ENCODE data around the gene PACSIN2. TPM values are rescaled to one million over a fixed set of nuclear protein-coding genes. Genes with fewer than 3 reads are reported as not detected.

Gene PACSIN2
- total and polyA plus RNA-seq, 2 of the 13 experiments (the other 11 are each of a cell fraction or from before 2014, with no cell fraction given) = 54.1 to 68.8 TPM

DNA sequence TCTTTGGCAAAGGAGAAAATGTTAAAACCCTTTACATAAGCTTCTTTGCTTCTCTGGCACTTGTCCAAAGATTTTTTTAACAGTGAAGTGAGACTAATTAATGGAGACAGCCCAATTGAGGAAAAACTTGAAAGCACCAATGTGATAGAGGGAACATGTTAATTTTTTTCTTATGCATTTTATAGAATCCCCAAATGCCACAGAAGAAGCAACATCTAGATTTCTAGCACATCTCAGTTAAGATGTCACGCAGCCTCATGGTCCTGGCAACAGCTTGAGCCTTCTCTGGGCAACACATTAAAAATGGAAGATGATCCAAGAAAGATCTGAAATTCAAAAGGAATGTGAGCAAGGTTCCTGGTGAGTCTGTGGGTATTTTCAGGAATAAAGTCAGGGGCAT lies 48.5 kb downstream of the PACSIN2 start:
- H3K36me3 ChIP-seq (replicated peaks in 1 of 2; ENCODE audit: control insufficient read depth in 1 of 2, insufficient read depth in 2 of 2, low read length in 2 of 2) = peaks cover 2 to 25% of the 10 kb centered on the region in 2 experiments; a peak in 3 of 5 replicates
- DNase-seq (ENCODE audit: low spot score) = no peak
- ATAC-seq = no peak
- H3K9me3 ChIP-seq (ENCODE audit: low read length) = no peaks in the 10 kb centered on the region
- no TSS peak for BruUV-seq (replicated peaks)
- H3K4me2 ChIP-seq (ENCODE audit: low read depth, low read length) = no peak overlapping the region
- intact Hi-C loops (cut with micrococcal nuclease; ENCODE audit: unreplicated experiment) = no loop called here
- CTCF ChIA-PET (ENCODE audit: low intra/inter-chr PET ratio, low total read pairs) = no interaction called here
- TF ChIP-seq TCF12 (IDR thresholded peaks at IDR 0.05) (no peak), TCF12 (CRISPR knock-in tag; IDR thresholded peaks at IDR 0.05) (no peak), NAIF1 (CRISPR knock-in tag; IDR thresholded peaks at IDR 0.05; ENCODE audit: borderline replicate concordance) (no peak), BCL6 (CRISPR knock-in tag; IDR thresholded peaks at IDR 0.05) (no peak), ZNF546 (CRISPR knock-in tag; conservative IDR thresholded peaks at IDR 0.05) (no peak), NFRKB (IDR thresholded peaks at IDR 0.05) (no peak), ZNF12 (CRISPR knock-in tag; IDR thresholded peaks at IDR 0.05) (no peak), ZNF788 (CRISPR knock-in tag; IDR thresholded peaks at IDR 0.05; ENCODE audit: borderline replicate concordance) (no peak), GLI4 (CRISPR knock-in tag; IDR thresholded peaks at IDR 0.05; ENCODE audit: borderline replicate concordance) (no peak)
- H3K79me2 ChIP-seq (ENCODE audit: insufficient read depth, low read length) = peaks cover 82% of the 10 kb centered on the region
- 100% methylated on average over 1 of the region's 1 CpG for WGBS (ENCODE audit: low lambda C conversion rate)
- H3K9ac ChIP-seq (ENCODE audit: insufficient read depth, low read depth, low read length) = no peak overlapping the region
- H4K20me1 ChIP-seq (ENCODE audit: insufficient read depth, low read length) = peaks cover 8% of the 10 kb centered on the region; the same call in 1 of the 2 replicates
- no peak overlapping the region for H3K4me3 ChIP-seq (replicated peaks in 1 of 3; ENCODE audit: insufficient read depth in 1 of 3, low read depth in 2 of 3, low read length in 3 of 3)
- FAIRE-seq = no peak
- in situ Hi-C loops (cut with HindIII; ENCODE audit: extremely low pct_ligation_motif_present, low pct_unique_long_range_greater_than_20kb) = no loop called here
- no peaks in the 10 kb centered on the region for H3K27me3 ChIP-seq (ENCODE audit: control insufficient read depth in 1 of 2, insufficient read depth in 2 of 2, low read length in 2 of 2)
- no peak overlapping the region for H2AFZ ChIP-seq (ENCODE audit: low read length)
- POLR2A ChIA-PET = no interaction called here
- H3K4me1 ChIP-seq (ENCODE audit: insufficient read depth, low read length) = peaks cover 68% of the 10 kb centered on the region
- no peak overlapping the region for H3K27ac ChIP-seq (ENCODE audit: extremely low read length, insufficient read depth, low read length)

DNA sequence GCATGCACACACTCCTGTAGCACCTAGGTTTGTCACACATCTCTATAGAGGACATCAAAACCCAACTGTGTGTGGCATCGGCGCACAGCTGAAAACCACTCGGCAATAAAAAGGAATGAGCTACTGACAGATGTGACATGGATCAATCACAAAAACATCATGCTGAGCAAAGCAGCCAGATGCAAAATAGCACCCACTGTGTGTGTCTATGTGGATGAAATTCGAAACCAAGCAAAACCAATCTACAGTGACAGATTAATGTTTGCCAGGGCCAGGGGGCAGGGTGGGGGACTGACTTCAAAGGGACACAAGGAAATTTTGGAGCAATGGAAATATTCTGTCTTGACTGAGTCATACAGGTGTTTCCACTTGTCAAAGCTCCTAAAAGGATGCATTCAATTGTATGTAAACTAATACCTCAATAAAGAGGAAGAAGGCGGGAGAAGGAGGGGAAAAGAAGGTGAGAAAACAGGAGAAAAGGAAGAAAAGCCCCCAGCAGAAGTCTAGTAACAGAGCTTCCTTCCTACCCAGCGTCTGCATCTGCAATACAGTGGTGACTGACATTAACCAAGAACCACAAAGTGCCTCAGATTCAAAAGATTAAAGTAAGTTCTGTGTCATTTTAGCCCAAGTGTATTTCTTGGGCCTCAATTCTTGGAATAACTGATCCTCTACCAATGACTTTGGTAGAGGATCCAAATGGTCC lies 49.8 kb downstream of the PACSIN2 start:
- DNase-seq (ENCODE audit: low spot score) (peak; percentile 77), FAIRE-seq (no peak), ATAC-seq (peak; percentile 36)
- Histone ChIP-seq H3K9me3 (ENCODE audit: low read length) (no peaks in the 10 kb centered on the region), H3K36me3 (replicated peaks in 1 of 2; ENCODE audit: control insufficient read depth in 1 of 2, insufficient read depth in 2 of 2, low read length in 2 of 2) (peaks cover 2 to 23% of the 10 kb centered on the region in 2 experiments; a peak in 3 of 5 replicates), H4K20me1 (ENCODE audit: insufficient read depth, low read length) (peaks cover 8% of the 10 kb centered on the region; the same call in 1 of the 2 replicates), H3K4me2 (ENCODE audit: low read depth, low read length) (0 out of 2 replicates have a peak overlapping the region, but pooled peaks have one; percentile 15), H3K4me3 (replicated peaks in 1 of 3; ENCODE audit: insufficient read depth in 1 of 3, low read depth in 2 of 3, low read length in 3 of 3) (no peak overlapping the region), H2AFZ (ENCODE audit: low read length) (no peak overlapping the region), H3K4me1 (ENCODE audit: insufficient read depth, low read length) (peaks cover 82% of the 10 kb centered on the region), H3K79me2 (ENCODE audit: insufficient read depth, low read length) (peaks cover 88% of the 10 kb centered on the region), H3K27me3 (ENCODE audit: control insufficient read depth in 1 of 2, insufficient read depth in 2 of 2, low read length in 2 of 2) (no peaks in the 10 kb centered on the region), H3K9ac (ENCODE audit: insufficient read depth, low read depth, low read length) (no peak overlapping the region), H3K27ac (ENCODE audit: extremely low read length, insufficient read depth, low read length) (peak overlapping the region; percentile 19)
- ChIA-PET POLR2A (interaction anchor here (0.7 to 2.1 kb wide), 4 partner anchors 9 to 49 kb away, joined by 3 to 13 read pairs (median 6); no protein-coding TSS in a partner anchor), CTCF (ENCODE audit: low intra/inter-chr PET ratio, low total read pairs) (no interaction called here)
- WGBS (ENCODE audit: low lambda C conversion rate) = 62% methylated on average over 6 of the region's 6 CpGs
- in situ Hi-C loops (cut with HindIII; ENCODE audit: extremely low pct_ligation_motif_present, low pct_unique_long_range_greater_than_20kb) (no loop called here), intact Hi-C loops (cut with micrococcal nuclease; ENCODE audit: unreplicated experiment) (loop anchor here (5.0 kb wide), 1 partner anchor 38 kb away; no protein-coding TSS in a partner anchor)
- BruUV-seq (replicated peaks) = no TSS peak
- TF ChIP-seq RXRA (CRISPR knock-in tag; IDR thresholded peaks at IDR 0.05) (no peak), MYC (CRISPR knock-in tag; IDR thresholded peaks at IDR 0.05; ENCODE audit: borderline replicate concordance) (no peak), ZKSCAN1 (IDR thresholded peaks at IDR 0.05; ENCODE audit: low read length) (peak; percentile 90), MXI1 (IDR thresholded peaks at IDR 0.05; ENCODE audit: borderline replicate concordance, low read depth, low read length) (peak; percentile 37; the same call in 1 of the 3 replicates), LCORL (IDR thresholded peaks at IDR 0.05) (no peak), LCORL (CRISPR knock-in tag; IDR thresholded peaks at IDR 0.05) (0 out of 2 replicates have a peak, but pooled peaks have one; percentile 31), ZNF792 (CRISPR knock-in tag; IDR thresholded peaks at IDR 0.05) (no peak), ISL2 (CRISPR knock-in tag; IDR thresholded peaks at IDR 0.05) (no peak), ZNF761 (CRISPR knock-in tag; conservative IDR thresholded peaks at IDR 0.05) (no peak)
